ENCODE results near the gene TSBP1. TPM values are rescaled to one million over a fixed set of nuclear protein-coding genes. Genes with fewer than 3 reads are reported as not detected.

The TSBP1 gene
- total RNA-seq, 4 donors from 2014 or later = not detected

DNA sequence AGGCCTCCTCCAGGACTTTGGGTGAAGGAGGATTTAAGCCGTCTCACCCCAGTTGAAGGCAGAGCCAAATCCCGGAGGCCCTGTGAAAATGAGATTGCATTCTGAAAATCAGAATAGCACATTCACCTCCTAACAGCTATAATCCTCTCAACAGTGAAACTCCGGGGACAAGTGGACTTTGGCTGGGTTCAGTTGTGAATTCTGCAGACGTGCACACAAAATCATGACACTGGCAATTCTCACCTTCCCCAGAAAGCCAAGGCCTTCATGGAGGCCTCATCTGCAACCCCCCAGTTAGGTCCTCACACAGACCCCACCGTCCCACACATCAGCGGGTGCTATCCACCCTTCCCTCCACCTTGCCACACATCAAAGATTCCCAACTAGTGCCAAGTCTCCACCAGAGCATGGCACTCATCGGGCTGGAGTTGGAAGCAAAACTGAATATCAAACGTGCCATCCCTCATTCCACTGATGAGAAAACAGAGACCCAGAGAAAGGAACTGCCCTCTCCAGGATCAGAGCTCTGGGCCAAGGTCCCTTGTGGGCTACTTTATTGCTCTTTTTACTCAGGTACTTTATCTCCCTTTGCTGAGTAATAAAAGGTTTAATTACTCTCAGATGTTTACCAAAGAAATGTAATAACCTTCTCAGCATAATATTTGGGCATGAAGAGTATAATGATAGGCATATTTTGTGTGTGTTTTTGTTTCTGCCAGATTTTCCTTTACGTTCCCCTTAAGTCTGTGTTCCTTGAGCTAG lies 40.0 kb upstream of the TSBP1 start:
- H3K4me1 ChIP-seq = peaks cover 0 to 34% (median 13%) of the 10 kb centered on the region in 4 donors
- no peak overlapping the region for H3K27ac ChIP-seq
- TF ChIP-seq POLR2AphosphoS5 (IDR thresholded peaks at IDR 0.05) (no peak), EP300 (IDR thresholded peaks at IDR 0.05; ENCODE audit: low read depth) (no peak), POLR2A (IDR thresholded peaks at IDR 0.05) (no peak)
- WGBS, 2 donors (ENCODE audit: low coverage in 1 of 2) = 43 to 63% methylated on average over 1 to 9 of the region's 9 CpGs
- intact Hi-C loops (cut with DNase I; ENCODE audit: low total_unique reads) (loop anchor here (5.0 kb wide), 1 partner anchor 386 kb away; no protein-coding TSS in a partner anchor), in situ Hi-C loops (cut with MboI; ENCODE audit: low pct_ligation_motif_present in 1 of 4, low pct_unique_long_range_greater_than_20kb in 1 of 4, low sequenced_read_pairs in 3 of 4) (loop anchor here (5.0 to 25.0 kb wide), 4 partner anchors 167 to 386 kb away; no protein-coding TSS in a partner anchor)
- no peak overlapping the region for H3K4me3 ChIP-seq
- no peak for DNase-seq
- H3K27me3 ChIP-seq = peaks cover 80% of the 10 kb centered on the region
- no peaks in the 10 kb centered on the region for H3K36me3 ChIP-seq
- no peaks in the 10 kb centered on the region for H3K9me3 ChIP-seq

- Histone ChIP-seq H3K4me3 (no peak overlapping the region), H3K27me3 (peaks cover 80% of the 10 kb centered on the region), H3K4me1 (peaks cover 0 to 35% (median 13%) of the 10 kb centered on the region in 4 donors), H3K36me3 (no peaks in the 10 kb centered on the region), H3K27ac (no peak overlapping the region), H3K9me3 (no peaks in the 10 kb centered on the region)
- in situ Hi-C loops (cut with MboI; ENCODE audit: low pct_ligation_motif_present in 1 of 4, low pct_unique_long_range_greater_than_20kb in 1 of 4, low sequenced_read_pairs in 3 of 4) (loop anchor here (5.0 to 25.0 kb wide), 4 partner anchors 166 to 386 kb away; no protein-coding TSS in a partner anchor), intact Hi-C loops (cut with DNase I; ENCODE audit: low total_unique reads) (loop anchor here (5.0 kb wide), 1 partner anchor 386 kb away; no protein-coding TSS in a partner anchor)
- TF ChIP-seq, protein P1, sequence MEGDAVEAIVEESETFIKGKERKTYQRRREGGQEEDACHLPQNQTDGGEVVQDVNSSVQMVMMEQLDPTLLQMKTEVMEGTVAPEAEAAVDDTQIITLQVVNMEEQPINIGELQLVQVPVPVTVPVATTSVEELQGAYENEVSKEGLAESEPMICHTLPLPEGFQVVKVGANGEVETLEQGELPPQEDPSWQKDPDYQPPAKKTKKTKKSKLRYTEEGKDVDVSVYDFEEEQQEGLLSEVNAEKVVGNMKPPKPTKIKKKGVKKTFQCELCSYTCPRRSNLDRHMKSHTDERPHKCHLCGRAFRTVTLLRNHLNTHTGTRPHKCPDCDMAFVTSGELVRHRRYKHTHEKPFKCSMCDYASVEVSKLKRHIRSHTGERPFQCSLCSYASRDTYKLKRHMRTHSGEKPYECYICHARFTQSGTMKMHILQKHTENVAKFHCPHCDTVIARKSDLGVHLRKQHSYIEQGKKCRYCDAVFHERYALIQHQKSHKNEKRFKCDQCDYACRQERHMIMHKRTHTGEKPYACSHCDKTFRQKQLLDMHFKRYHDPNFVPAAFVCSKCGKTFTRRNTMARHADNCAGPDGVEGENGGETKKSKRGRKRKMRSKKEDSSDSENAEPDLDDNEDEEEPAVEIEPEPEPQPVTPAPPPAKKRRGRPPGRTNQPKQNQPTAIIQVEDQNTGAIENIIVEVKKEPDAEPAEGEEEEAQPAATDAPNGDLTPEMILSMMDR (IDR thresholded peaks at IDR 0.05) = no peak
- TF ChIP-seq POLR2AphosphoS5 (IDR thresholded peaks at IDR 0.05) (no peak), EP300 (IDR thresholded peaks at IDR 0.05; ENCODE audit: low read depth) (no peak), POLR2A (IDR thresholded peaks at IDR 0.05) (no peak)
- DNase-seq = no peak
- 51 to 62% methylated on average over 5 of the region's 5 CpGs for WGBS, 2 donors (ENCODE audit: low coverage in 1 of 2)
Measured at GRCh38 chr6:32410906-32411305, 39.2 kb upstream of the TSBP1 start.

- in situ Hi-C loops (cut with MboI; ENCODE audit: low pct_ligation_motif_present in 1 of 4, low pct_unique_long_range_greater_than_20kb in 1 of 4, low sequenced_read_pairs in 3 of 4) = loop anchor here in 2 of 4 donors (25.0 kb wide), 1 partner anchor 170 kb away; no protein-coding TSS in a partner anchor
- intact Hi-C loops (cut with DNase I; ENCODE audit: low total_unique reads) = no loop called here
- no peaks in the 10 kb centered on the region for H3K36me3 ChIP-seq
- H3K9me3 ChIP-seq = no peaks in the 10 kb centered on the region
- TF ChIP-seq POLR2A (IDR thresholded peaks at IDR 0.05) (no peak), POLR2AphosphoS5 (IDR thresholded peaks at IDR 0.05) (no peak), EP300 (IDR thresholded peaks at IDR 0.05; ENCODE audit: low read depth) (no peak)
- TF ChIP-seq, protein P1 (IDR thresholded peaks at IDR 0.05) = no peak
- 45% methylated on average over 4 of the region's 4 CpGs; no CpG with 5 or more reads in 1 of the 2 donors for WGBS, 2 donors (ENCODE audit: low coverage in 1 of 2)
- no peak within 1 kb of the TSS for H3K4me3 ChIP-seq
- H3K27ac ChIP-seq = no peak within 1 kb of the TSS
- no peak for DNase-seq
- peaks cover 79% of the 10 kb centered on the region for H3K27me3 ChIP-seq
- peaks cover 0 to 15% (median 3%) of the 10 kb centered on the region in 4 donors for H3K4me1 ChIP-seq
Measured at GRCh38 chr6:32406857-32407256, 35.2 kb upstream of the TSBP1 start, which contains the start of gene BTNL2. BTNL2 (minus strand) TSS chr6:32407181; CDS start chr6:32407123, 58 bp downstream.

GRCh38 chr6:32406197-32406596 lies 34.5 kb upstream of the TSBP1 start:
- H3K9me3 ChIP-seq = no peaks in the 10 kb centered on the region
- H3K27me3 ChIP-seq = peaks cover 85% of the 10 kb centered on the region
- no peak overlapping the region for H3K27ac ChIP-seq
- intact Hi-C loops (cut with DNase I; ENCODE audit: low total_unique reads) (no loop called here), in situ Hi-C loops (cut with MboI; ENCODE audit: low pct_ligation_motif_present in 1 of 4, low pct_unique_long_range_greater_than_20kb in 1 of 4, low sequenced_read_pairs in 3 of 4) (loop anchor here in 2 of 4 donors (25.0 kb wide), 1 partner anchor 169 kb away; no protein-coding TSS in a partner anchor)
- DNase-seq = no peak
- TF ChIP-seq POLR2AphosphoS5 (IDR thresholded peaks at IDR 0.05) (no peak), POLR2A (IDR thresholded peaks at IDR 0.05) (no peak), EP300 (IDR thresholded peaks at IDR 0.05; ENCODE audit: low read depth) (no peak)
- TF ChIP-seq, protein P1 (IDR thresholded peaks at IDR 0.05) = no peak
- no peaks in the 10 kb centered on the region for H3K36me3 ChIP-seq
- H3K4me1 ChIP-seq = peaks cover 0 to 9% (median under 1%) of the 10 kb centered on the region in 4 donors
- WGBS, 2 donors (ENCODE audit: low coverage in 1 of 2) = 74 to 78% methylated on average over 7 to 9 of the region's 9 CpGs
- H3K4me3 ChIP-seq = no peak overlapping the region
